Fibroblast of lung (primary cell): ENCODE data around the gene CHDH. TPM values are rescaled to one million over a fixed set of nuclear protein-coding genes. Genes with fewer than 3 reads are reported as not detected.

Source experiments
- DNase-seq, 2 donors: peaks; one replicate each; pipeline versions ENCODE4 v3.0.0 to v3.0.0-alpha.2; 2010; ENCODE audit warnings: low read depth in 2 of 2
- H2AFZ ChIP-seq: 2 replicates; pipeline ENCODE4 v1.5.1; 2012; ENCODE audit warnings: low read length, control low read depth, inconsistent platforms
- H3K27ac ChIP-seq: 2 replicates; pipeline ENCODE4 v1.5.1; 2011; ENCODE audit warnings: low read length, control low read depth; ENCODE audit not compliant: insufficient read depth
- H3K27me3 ChIP-seq: 2 replicates; pipeline ENCODE4 v1.5.1; 2011; ENCODE audit warnings: mild to moderate bottlenecking, low read length; ENCODE audit not compliant: control insufficient read depth, insufficient read depth
- H3K36me3 ChIP-seq: 2 replicates; pipeline ENCODE4 v1.5.1; 2011; ENCODE audit warnings: low read length; ENCODE audit not compliant: control insufficient read depth, insufficient read depth
- H3K4me1 ChIP-seq: 2 replicates; pipeline ENCODE4 v1.5.1; 2011; ENCODE audit warnings: low read length; ENCODE audit not compliant: control insufficient read depth, insufficient read depth; ENCODE audit errors: extremely low read depth
- H3K4me2 ChIP-seq: 2 replicates; pipeline ENCODE4 v1.5.1; 2011; ENCODE audit warnings: low read length, control low read depth; ENCODE audit not compliant: insufficient read depth; ENCODE audit errors: extremely low read depth
- H3K4me3 ChIP-seq, 4 experiments: fragments of 200-600 bp in 1 of 4; sonication (generic) in 1 of 4; replicated peaks in 1 of 4; 2 replicates each; pipeline ENCODE4 v1.5.1; 2011 to 2016; ENCODE audit warnings: low read length in 4 of 4, low read depth in 3 of 4, mild to moderate bottlenecking in 3 of 4, control low read depth in 2 of 4, inconsistent platforms in 1 of 4, mixed read lengths in 1 of 4; ENCODE audit not compliant: insufficient read depth in 1 of 4; ENCODE audit errors: control extremely low read depth in 1 of 4
- H3K79me2 ChIP-seq: 2 replicates; pipeline ENCODE4 v1.5.1; 2012; ENCODE audit warnings: mild to moderate bottlenecking, low read length, inconsistent platforms; ENCODE audit not compliant: control insufficient read depth, insufficient read depth
- H3K9ac ChIP-seq: 2 replicates; pipeline ENCODE4 v1.5.1; 2011; ENCODE audit warnings: mild to moderate bottlenecking, low read length, control low read depth; ENCODE audit not compliant: insufficient read depth
- H3K9me3 ChIP-seq: 2 replicates; pipeline ENCODE4 v1.5.1; 2012; ENCODE audit warnings: low read depth, low read length; ENCODE audit not compliant: control insufficient read depth, insufficient read depth
- H4K20me1 ChIP-seq: 2 replicates; pipeline ENCODE4 v1.5.1; 2011; ENCODE audit warnings: low read length; ENCODE audit not compliant: control insufficient read depth, insufficient read depth; ENCODE audit errors: extremely low read depth
- CTCF ChIP-seq, 2 donors: IDR thresholded peaks in 1 of 2; conservative IDR thresholded peaks in 1 of 2; 1 replicate in 1 of 2; 2 replicates in 1 of 2; pipeline ENCODE4 v1.5.1; 2011 to 2012; ENCODE audit warnings: low read length in 2 of 2, control low read depth in 1 of 2, inconsistent platforms in 1 of 2, low read depth in 1 of 2, mild to moderate bottlenecking in 1 of 2
- EZH2 ChIP-seq: IDR thresholded peaks from 2 replicates; pipeline ENCODE4 v1.5.1; 2012; ENCODE audit warnings: low read length, control low read depth, mild to moderate bottlenecking; ENCODE audit errors: missing control alignments
- polyA plus RNA-seq, 2 donors: library from polyadenylated mRNA; depleted of rRNA in 1 of 2; stranded (reverse) in 1 of 2; unstranded in 1 of 2; fragments of >200 nt; gene quantifications; 2 replicates each; pipeline ENCODE4 v1.2.1, GENCODE V29; 2011 to 2012; ENCODE audit warnings: missing spikeins in 1 of 2
- total RNA-seq: library from RNA; depleted of rRNA; stranded (reverse); fragments of >200 nt; gene quantifications from 2 replicates; pipeline ENCODE4 v1.2.1, GENCODE V29; 2014

Gene CHDH
- total and polyA plus RNA-seq, 2 donors (not counting 1 experiment from before 2014, with no cell fraction given): 0.23 to 0.83 TPM

- H3K9ac ChIP-seq: peak overlapping the region; percentile 86
- DNase-seq: peak in 1 of 2 donors; percentile 57
- H3K79me2 ChIP-seq: peaks cover 17% of the 10 kb centered on the region
- no peaks in the 10 kb centered on the region for H3K27me3 ChIP-seq
- H2AFZ ChIP-seq: peak overlapping the region; percentile 8
- H3K4me3 ChIP-seq: peak overlapping the region; percentile 68 to 92 (median 81)
- no peaks in the 10 kb centered on the region for H3K9me3 ChIP-seq
- H4K20me1 ChIP-seq: peaks cover 1% of the 10 kb centered on the region
- no peak for TF ChIP-seq EZH2
- TF ChIP-seq CTCF (conservative IDR thresholded peaks at IDR 0.05 in 1 of 2, IDR thresholded peaks at IDR 0.05 in 1 of 2; ENCODE audit: low read depth in 1 of 2, low read length in 2 of 2): no peak
- H3K4me1 ChIP-seq: peaks cover 6% of the 10 kb centered on the region
- H3K4me2 ChIP-seq: peak overlapping the region; percentile 65
- H3K27ac ChIP-seq: peak overlapping the region; percentile 91
- peaks cover 14% of the 10 kb centered on the region for H3K36me3 ChIP-seq
Observed at GRCh38 chr3:53880396-53881345, 34.5 kb upstream of the CHDH start.

GRCh38 chr3:53865732-53866499 lies 19.7 kb upstream of the CHDH start:
- peaks cover 15% of the 10 kb centered on the region for H3K36me3 ChIP-seq
- no peak for TF ChIP-seq EZH2
- TF ChIP-seq CTCF (conservative IDR thresholded peaks at IDR 0.05 in 1 of 2, IDR thresholded peaks at IDR 0.05 in 1 of 2; ENCODE audit: low read depth in 1 of 2, low read length in 2 of 2): no peak

GRCh38 chr3:53863145-53863544 lies 16.9 kb upstream of the CHDH start:
- H3K36me3 ChIP-seq: peaks cover 8% of the 10 kb centered on the region
- no peak overlapping the region for H3K9ac ChIP-seq

More at GRCh38 chr3:53865732-53866499, 19.7 kb upstream of the CHDH start:
- Histone ChIP-seq H3K4me3 (no peak overlapping the region), H3K9me3 (no peaks in the 10 kb centered on the region), H3K27me3 (no peaks in the 10 kb centered on the region), H3K79me2 (no peaks in the 10 kb centered on the region), H2AFZ (no peak overlapping the region), H3K4me1 (no peaks in the 10 kb centered on the region), H4K20me1 (no peaks in the 10 kb centered on the region), H3K9ac (no peak overlapping the region), H3K27ac (no peak overlapping the region), H3K4me2 (no peak overlapping the region)
- no peak for DNase-seq

More at GRCh38 chr3:53863145-53863544, 16.9 kb upstream of the CHDH start:
- DNase-seq: no peak
- Histone ChIP-seq H3K79me2 (no peaks in the 10 kb centered on the region), H3K4me3 (no peak overlapping the region), H2AFZ (no peak overlapping the region), H3K4me1 (no peaks in the 10 kb centered on the region), H3K27ac (no peak overlapping the region), H3K4me2 (no peak overlapping the region), H3K27me3 (no peaks in the 10 kb centered on the region), H3K9me3 (no peaks in the 10 kb centered on the region), H4K20me1 (no peaks in the 10 kb centered on the region)
- TF ChIP-seq EZH2 (no peak), CTCF (conservative IDR thresholded peaks at IDR 0.05 in 1 of 2, IDR thresholded peaks at IDR 0.05 in 1 of 2; ENCODE audit: low read depth in 1 of 2, low read length in 2 of 2) (no peak)
